ENCODE data around the gene SRCIN1.
A peak's percentile ranks its signal among the peaks of the same experiment; 100 is the strongest.

Gene SRCIN1

DNA sequence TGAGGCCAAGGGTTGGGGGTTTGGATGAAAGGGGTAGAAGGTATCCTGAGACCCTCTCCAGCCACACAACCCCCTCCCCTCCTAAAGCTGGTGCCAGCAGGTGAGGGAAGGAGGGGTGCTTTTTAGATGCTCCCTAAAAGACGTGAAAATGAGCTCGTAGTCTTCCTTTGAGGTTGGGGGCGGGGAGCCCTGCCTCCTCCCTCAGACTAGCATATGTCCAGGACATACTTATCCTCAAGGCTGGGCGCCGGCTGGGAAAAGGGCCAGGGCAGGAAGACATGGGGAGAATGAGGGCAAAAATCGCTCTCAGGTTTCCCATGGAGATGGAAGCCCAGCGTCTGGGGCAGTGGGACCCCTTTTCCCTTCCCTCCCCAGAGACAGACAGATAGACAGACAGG lies 26.7 kb downstream of the SRCIN1 start:
- DNase-seq: no peak

GRCh38 chr17:38578229-38579082 lies 27.3 kb downstream of the SRCIN1 start:
- DNase-seq: no peak

DNA sequence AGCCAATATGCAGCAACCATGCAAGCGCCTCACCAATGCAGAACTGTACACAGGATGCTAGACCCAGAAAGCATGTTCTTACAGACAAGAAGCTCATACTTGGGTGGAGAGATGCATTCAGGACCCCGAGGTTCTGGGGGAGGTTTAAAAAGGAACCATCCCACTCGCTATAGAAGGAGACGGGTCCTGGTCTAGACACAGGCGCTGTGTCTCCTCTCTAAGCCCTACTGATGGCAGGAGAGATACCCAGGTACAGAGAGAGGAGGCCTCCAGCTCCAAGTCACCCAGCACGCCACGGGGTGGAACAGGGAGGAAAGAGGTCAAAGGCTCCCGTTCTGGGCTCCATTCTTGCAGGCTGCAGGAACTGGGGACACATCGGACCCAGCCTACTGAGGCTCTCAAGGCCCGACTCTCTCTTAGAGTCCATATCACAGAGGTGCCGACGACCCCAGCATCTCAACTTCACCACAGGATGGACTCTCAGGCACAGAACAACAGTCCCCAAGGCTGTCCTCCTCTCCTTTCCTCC lies 28.0 kb downstream of the SRCIN1 start:
- no peak for DNase-seq

GRCh38 chr17:38577244-38577643 lies 28.5 kb downstream of the SRCIN1 start:
- no peak for DNase-seq

DNA sequence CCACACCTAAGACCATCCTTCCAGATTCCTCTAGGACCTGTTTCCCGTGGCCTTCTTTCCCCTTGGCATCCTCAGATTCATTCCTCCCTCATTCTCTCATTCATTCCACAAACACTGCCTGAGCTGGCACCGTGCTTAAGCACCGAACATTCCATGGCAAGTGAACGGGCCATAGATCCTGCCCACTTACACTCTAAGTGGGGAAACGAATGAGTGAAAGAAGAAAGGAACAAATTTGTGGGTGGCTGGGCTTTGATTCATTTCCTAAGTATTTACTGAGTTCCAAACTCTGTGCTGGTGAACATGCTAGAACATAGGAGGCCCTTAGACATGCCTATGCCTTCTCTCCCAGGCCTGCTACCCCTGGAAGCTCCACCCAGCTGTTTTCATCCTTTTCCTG lies 30.0 kb downstream of the SRCIN1 start:
- DNase-seq: no peak

- DNase-seq: no peak
Observed at GRCh38 chr17:38574712-38575111, 31.0 kb downstream of the SRCIN1 start.

DNA sequence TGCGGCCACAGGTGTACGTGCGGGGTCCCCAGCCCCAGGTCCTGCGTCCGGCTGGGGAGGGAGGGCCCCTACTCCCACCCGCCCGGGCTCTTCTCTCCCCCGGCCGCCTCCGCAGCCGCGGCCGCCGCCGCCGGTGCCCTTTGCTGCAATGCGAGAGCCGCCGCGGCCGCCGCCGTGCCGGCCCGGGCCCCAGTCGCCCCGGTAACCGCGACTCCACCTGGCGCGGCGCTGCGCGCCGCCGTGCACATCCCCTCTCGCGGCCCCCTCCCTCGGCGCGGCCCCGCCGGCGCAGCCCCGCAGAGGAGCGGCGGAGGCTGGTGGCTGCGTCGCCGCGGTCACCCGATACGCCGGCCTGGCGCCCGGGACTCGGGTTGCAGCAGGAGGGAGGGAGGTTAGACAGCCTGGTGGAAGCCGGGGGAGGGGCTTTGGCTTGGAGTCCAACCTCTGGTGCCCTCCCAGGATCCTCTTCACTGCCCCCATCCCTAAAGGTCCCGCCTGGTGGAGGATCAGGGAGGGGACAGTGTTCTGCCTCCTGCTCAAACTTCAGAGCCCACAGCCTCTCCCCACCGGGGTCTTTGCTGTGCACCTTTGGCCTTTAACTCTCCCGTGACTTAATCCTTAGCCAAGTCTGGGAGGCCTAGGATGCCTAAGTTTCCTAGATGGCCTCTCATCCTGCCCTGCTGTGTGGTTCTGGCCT lies 32.9 kb downstream of the SRCIN1 start:
- DNase-seq: peak; percentile 94

- DNase-seq: peak; percentile 73
Observed at GRCh38 chr17:38571833-38572668, 33.7 kb downstream of the SRCIN1 start.

GRCh38 chr17:38569701-38570512 lies 35.8 kb downstream of the SRCIN1 start:
- peak; percentile 47 for DNase-seq

- peak; percentile 99 for DNase-seq
Observed at GRCh38 chr17:38568845-38569510, 36.8 kb downstream of the SRCIN1 start.

GRCh38 chr17:38568274-38568673 lies 37.5 kb downstream of the SRCIN1 start:
- DNase-seq: no peak

DNA sequence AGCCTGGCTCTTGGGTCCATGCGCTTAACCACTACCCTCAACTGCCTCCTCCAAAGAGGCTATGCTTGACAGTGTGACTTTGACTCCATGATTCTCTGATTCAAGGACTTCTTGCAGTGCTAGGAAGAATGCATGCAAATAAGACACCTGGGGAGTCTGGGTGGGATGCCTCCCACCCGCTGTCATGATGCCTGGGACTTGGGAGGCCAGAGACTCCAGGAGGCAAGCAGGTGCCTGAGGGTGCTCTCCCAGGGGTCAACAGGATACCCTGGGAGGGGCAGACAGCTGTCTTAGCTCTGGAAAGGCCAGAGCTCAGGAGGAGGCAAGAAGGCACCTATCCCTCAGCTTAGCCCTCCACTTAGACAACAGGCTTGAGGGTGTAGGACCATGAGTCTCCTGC lies 38.4 kb downstream of the SRCIN1 start:
- no peak for DNase-seq

DNA sequence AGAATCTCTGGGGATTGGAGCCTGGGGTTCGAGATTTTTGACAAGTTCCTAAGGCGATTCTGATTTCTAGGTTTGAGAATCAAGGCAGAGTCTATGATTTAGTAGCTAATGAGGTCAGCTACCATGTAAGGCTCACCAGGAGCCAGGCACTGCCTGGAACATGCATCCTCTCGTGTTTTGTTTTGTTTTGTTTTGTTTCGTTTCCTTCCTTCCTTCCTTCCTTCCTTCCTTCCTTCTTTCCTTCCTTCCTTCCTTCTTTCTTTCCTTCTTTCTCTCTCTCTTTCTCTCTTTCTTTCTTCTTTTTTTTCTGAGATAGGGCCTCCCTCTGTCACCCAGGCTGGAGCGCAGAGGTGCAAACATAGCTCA lies 39.1 kb downstream of the SRCIN1 start:
- no peak for DNase-seq

DNA sequence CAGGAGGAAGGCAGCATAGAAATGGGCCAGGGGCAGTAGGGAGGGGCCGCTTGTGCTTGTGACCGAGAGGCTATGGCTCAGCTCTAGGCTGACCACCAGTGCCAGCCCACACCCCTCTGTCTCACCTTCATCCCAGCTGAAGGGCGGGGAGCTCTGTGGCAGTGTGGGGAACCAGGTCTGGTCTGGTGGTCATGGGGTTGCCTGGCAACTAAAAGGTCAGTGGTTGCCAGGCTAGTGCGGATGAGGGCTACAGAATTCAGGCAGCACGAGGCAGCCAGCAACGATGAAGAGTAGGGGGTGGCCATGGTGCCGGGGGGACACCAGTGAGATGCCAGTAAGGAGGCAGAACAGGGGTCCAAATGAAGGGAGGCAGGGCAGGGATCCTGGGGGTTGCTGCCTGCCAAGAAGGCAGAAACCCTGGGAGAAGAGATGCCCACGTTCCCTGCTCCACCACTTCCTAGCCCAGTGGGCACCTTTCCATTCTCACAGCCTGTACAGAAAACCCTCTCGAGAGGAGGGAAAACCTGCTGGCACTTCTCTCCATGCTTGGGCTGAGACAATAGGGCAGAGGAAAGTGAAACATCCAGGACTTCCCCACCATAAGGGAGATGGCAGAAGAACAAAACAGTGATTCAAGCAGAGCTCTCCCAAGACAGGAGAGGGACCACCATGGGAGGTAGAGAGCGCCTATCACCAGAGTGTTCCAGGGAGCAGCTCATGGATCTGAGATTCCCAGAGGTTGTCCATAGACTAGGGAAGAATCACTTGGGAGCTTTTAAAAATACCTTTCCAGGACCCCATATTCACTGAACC lies 39.7 kb downstream of the SRCIN1 start:
- no peak for DNase-seq

- no peak for DNase-seq
Observed at GRCh38 chr17:38564869-38565268, 40.9 kb downstream of the SRCIN1 start.

DNA sequence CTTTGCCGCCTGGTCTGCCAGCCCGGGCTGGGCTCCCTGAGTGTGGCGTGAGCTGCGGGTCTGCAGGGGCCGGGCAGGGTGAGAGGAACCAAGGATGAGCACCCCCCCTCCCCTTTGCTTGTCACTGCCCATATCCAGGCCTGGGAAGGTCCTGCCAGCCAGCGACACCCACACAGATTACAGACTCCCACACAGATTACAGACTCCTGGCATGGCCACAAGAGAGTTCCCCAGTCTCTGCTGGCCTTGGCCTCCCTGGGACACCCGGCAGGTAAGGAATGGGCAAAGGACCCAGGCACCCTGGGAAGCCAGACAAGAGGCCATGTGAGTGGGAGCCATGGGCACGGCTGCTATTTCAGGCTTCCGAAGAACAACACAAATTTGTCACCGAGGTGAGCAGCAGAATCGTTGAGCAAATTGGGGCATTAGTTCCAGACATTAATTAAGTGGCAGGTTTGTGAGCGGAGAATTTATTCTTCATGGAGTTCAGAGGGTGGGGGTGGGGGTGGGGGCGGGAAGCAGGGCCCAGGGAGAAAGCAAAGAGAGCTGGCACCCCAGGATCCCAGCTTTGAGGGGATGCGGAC lies 41.4 kb downstream of the SRCIN1 start:
- no peak for DNase-seq

DNA sequence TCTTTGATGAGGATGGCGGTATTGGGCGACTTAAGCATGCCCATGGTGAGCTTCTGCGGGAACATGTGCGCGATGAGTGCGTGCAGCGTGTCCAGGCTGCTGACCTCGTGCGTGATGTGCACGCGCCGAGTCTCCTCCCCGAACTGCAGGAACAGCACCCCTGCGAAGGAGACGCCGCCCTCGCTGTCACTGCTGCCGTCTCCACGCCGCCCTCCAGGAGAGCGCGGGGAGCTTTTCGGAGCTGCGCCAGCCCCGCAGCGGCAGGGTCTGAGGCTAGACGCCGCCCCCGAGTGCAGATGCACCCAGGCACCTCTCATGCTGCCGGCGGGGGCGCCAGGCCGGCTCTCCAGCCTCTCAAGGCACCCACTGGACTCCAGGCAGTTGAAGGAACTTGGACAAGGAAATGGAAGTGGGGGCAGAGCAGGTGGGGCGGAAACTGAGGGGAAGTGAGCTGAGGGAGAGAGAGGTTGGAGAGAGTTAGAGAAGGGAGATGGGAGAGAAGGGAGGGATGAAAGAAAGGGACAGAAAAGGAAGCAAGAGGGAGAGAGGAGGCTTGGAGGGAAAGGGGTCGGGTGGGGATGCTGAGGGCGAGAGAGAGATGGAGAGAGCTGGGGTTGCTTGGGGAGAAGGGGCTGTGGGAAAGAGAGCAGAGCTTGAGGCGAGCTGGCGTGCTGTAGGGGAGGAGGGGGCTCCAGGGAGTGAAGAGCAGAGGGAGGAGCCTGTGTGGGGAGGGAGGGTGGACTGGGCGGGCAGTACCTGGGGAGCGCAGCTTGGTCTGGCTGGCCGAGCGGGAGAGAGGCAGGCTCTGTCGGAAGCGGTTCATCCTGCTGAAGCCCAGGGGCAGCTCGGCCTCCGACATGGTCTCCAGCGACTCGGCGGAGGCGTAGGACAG lies 42.1 kb downstream of the SRCIN1 start:
- no peak for DNase-seq

DNA sequence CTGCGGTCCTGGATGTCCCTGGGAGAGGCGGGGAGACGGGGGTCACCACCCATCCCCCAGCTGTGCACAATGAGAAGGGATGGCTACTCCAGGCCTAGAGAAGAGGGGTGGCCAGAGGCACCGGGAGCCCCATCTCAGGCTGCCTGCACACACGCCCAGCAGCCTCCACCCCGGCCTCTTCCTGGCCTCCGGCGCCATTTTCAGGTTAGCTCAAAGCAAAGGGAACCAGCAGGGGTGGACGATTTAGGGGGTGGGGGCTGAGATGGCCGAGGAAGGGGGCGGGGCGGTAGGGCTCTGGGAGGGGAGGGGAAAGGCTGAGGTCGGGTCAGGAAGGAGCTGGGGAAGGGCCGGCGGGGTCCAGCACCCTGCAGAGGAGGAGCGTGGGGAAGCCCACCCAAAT lies 42.8 kb downstream of the SRCIN1 start:
- no peak for DNase-seq

DNA sequence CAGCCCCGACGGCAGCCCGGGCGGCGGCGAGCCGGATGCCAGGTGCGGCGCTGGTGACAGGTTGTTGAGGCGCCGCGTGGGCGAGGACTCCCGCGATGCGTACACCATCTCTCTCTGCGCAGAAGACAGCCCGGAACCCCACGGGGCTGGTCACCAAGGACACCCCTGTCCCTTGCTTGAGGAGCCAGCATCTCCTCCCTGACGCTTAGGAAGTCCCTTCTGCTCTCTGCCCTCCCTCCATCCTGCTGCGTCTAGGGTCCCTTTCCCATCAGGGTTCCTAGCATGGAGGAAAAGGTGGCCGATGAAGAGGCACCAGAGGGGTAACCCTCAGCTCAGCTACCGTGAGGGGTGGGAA lies 43.6 kb downstream of the SRCIN1 start:
- DNase-seq: no peak
